GM18498 (cell line): ENCODE measurements around the gene CD38.
"Not testable (repeated sequence)": the region's sequence is repeated elsewhere in the genome, so short reads cannot be mapped to it uniquely, and the experiment has no call there.

Experiments
- ATAC-seq: cut with Tn5 transposase; IDR thresholded peaks from one replicate; pipeline ENCODE4 v1.9.1; 2021; ENCODE audit warnings: mild to moderate bottlenecking, moderate library complexity; ENCODE audit not compliant: unreplicated experiment

CD38 gene

DNA sequence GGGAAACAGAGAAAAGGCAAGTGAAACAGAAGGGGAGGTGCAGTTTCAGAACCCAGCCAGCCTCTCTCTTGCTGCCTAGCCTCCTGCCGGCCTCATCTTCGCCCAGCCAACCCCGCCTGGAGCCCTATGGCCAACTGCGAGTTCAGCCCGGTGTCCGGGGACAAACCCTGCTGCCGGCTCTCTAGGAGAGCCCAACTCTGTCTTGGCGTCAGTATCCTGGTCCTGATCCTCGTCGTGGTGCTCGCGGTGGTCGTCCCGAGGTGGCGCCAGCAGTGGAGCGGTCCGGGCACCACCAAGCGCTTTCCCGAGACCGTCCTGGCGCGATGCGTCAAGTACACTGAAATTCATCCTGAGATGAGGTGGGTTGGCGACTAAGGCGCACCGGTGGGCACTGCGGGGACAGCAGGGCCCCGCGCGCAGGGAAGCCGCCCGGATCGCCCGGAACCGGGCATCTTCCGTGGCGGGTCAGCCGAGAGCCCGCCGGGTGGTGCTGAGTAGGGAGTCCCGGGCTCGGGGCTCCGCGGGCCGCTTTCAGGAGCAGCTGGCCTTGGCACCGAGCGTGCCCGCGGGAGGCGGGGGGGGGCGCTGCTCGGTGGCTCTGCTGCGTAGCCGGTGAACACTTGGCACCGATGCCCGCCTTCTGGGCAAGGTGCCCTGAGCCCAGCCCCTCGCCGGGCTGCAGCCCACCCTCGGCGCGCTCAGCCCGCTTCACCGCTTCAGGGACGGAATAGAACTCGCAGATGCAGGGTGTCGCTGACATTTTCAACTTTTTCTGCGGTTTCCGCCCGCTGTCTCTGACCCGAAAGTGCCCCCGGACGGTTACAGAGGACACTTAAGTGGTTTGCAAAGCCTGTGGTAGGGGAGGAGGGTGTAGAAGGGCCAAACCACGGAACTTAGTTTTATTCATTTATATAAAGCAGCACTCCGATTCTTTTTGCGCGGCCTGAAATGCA, at the start of gene CD38:
TSS of gene CD38 (plus strand) at position 40 of the 953 bp plus-strand sequence. CDS start at position 127, 87 bp downstream.
- peak; percentile 79 for ATAC-seq

DNA sequence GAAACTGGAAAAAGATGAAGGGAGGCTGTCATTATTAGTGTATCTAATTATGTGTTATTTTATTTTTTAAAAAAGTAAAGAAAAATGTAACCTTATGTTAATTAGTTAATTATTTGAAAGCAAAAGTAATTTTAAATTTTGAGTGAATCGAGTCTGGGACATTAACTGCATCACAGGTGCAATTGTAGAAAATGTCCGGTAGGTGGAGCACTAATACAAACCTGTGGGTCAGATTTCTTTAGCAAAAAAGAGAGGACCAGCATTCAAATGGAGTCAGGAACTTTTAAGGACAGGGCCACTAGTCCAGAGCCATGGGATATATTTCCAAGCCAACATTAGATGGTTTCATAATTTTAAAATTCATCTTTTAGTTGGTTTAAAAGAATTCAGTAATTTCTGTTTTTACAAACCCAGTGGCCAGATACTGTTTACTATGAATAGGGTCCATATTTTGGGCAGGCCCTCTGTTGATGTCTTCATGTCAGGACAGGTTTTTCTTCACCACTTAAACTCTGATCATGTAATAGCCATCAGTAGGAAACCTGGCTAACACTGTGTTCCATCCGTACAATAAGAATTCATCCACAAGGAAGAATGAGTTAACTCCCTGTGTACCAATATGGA, 48.1 kb upstream of the CD38 start:
- peak; percentile 55 for ATAC-seq

- ATAC-seq = not testable (repeated sequence)
Measured at GRCh38 chr4:15733061-15733460, 45.1 kb upstream of the CD38 start.

- ATAC-seq = no peak
Measured at GRCh38 chr4:15735536-15735935, 42.6 kb upstream of the CD38 start.

GRCh38 chr4:15736514-15737050, 41.5 kb upstream of the CD38 start:
- ATAC-seq = no peak

- ATAC-seq = no peak
Measured at GRCh38 chr4:15737255-15737654, 40.9 kb upstream of the CD38 start.

GRCh38 chr4:15738877-15739276, 39.3 kb upstream of the CD38 start:
- no peak for ATAC-seq

- ATAC-seq = no peak
Measured at GRCh38 chr4:15740764-15741404, 37.2 kb upstream of the CD38 start.

GRCh38 chr4:15742083-15742582, 36.0 kb upstream of the CD38 start:
- no peak for ATAC-seq

GRCh38 chr4:15742637-15743036, 35.5 kb upstream of the CD38 start:
- no peak for ATAC-seq

DNA sequence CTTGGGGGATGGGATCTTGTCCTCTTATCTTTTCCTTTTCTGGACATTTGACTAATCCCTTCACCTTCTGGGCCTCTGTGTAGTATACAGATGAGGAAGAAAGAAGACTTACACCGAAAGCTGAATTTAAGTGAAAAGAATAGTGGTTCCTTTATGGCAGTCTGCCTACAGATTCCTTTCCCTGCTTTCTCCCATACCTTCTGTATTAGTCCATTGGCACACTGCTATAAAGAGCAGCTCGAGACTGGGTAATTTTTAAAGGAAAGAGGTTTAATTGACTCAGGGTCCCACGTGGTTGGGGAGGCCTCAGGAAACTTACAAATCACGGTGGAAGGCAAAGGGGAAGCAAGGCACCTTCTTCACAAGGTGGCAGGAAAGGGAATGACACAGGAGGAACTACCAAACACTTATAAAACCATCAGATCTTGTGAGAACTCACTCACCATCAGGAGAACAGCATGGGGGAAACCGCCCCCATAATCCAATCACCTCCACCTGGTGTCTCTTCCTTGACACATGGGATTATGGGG, 34.0 kb upstream of the CD38 start:
- no peak for ATAC-seq

DNA sequence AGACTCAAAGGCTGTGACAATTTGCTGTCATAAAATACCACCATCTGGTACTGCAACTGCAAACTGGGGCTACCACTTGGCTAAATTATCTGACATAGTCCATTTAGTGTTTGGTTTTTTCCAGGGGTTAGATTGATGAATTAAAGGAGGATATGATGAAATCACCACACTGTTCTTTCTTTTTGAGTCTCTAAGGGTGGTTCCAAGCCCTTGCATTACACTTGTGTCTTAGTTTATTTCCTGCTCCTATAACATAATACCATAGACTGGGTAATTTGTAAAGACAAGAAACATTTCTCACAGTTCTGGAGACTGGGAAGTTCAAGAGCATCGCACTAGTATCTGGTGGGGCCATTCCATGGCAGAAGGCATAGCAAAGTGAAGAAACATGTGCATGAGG, 32.0 kb upstream of the CD38 start:
- ATAC-seq = no peak

DNA sequence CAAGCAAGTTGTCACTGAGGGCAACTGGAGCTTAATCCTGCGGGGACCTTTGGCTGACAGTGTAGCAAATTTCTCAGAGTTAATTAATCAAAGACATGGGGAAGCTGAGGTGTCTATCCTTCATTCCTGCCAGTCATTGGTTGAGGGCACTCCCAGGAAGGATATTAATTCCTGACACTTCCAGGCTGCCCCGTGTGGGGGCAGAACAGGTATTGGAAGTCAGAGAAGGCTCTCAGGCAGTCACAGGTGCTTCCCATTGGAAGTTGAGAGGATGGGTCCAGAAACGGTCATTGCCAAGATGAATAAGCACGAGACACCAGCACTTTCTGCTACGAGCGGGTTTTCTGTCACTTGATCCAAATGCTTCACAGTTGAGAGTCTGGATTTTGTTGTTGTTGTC, 29.1 kb upstream of the CD38 start:
- ATAC-seq = no peak

GRCh38 chr4:15751153-15751552, 27.0 kb upstream of the CD38 start:
- no peak for ATAC-seq

DNA sequence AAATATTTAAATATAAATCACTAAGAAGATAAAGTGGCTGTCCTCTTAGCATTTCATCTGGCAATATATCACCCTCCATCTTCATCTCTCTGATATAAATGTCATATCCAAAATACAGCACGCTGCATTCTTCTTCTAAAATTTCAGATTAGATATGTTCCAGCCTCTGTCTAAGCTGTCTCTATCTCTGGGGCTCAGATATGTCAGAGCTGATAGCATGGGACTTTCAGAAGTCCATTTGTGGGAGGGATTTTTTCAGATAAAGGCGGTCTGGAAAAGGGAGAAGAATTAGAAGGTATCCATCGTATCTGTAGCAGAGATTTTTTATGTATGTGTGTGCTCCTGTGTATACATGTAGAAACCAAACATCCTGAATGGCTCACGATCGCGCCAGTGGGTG, 25.0 kb upstream of the CD38 start:
- no peak for ATAC-seq

- no peak for ATAC-seq
Measured at GRCh38 chr4:15753786-15754185, 24.3 kb upstream of the CD38 start.

- no peak for ATAC-seq
Measured at GRCh38 chr4:15754323-15754722, 23.8 kb upstream of the CD38 start.

GRCh38 chr4:15755321-15756155, 22.6 kb upstream of the CD38 start:
- peak; percentile 22 for ATAC-seq

DNA sequence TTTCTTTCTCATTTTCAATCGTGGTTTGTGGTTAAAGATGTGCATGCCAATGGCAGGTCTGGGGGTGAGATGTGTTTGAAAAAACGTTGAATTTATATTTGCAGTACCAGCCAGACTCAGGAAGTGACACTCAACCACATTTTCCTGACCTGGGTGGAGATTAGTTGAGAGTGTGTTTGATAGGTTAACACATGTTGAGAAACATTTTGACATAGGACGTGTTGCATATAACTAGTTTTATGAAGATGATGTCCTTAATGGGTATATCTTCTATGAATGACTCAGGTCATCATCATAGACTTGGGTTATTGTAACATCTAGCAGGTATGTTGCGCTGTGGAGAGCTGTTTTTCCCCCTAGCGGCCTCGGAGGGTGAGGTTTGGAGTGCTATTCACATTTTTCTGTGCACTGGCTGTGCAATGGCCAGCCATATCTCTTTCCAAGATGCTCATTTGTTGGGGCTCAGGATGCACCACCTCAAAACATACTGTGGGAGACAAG, 21.7 kb upstream of the CD38 start:
- peak; percentile 85 for ATAC-seq

GRCh38 chr4:15757054-15757453, 21.1 kb upstream of the CD38 start:
- ATAC-seq = no peak
